HepG2 (cell line): ENCODE data around the gene TM9SF2. TPM values are rescaled to one million over a fixed set of nuclear protein-coding genes. Genes with fewer than 3 reads are reported as not detected.
A peak's percentile ranks its signal among the peaks of the same experiment; 100 is the strongest.

Source experiments
- ARNTL ChIP-seq: sonication (generic); formaldehyde crosslinking; IDR thresholded peaks from 2 replicates; pipeline ENCODE4 v1.4.0; 2020; ENCODE audit warnings: mild to moderate bottlenecking, missing genetic modification reagents
- BORCS8-MEF2B ChIP-seq: sonication (generic); formaldehyde crosslinking; IDR thresholded peaks from 2 replicates; pipeline ENCODE4 v1.8.0; 2022; ENCODE audit warnings: mild to moderate bottlenecking, missing genetic modification reagents
- CHD2 ChIP-seq: IDR thresholded peaks from 2 replicates; pipeline ENCODE4 v1.6.1; 2011; ENCODE audit warnings: low read depth, low read length, improper control_type of control experiment
- FLYWCH1 ChIP-seq: sonication (generic); formaldehyde crosslinking; IDR thresholded peaks from 2 replicates; pipeline ENCODE4 v1.8.1; 2023; ENCODE audit warnings: mild to moderate bottlenecking, missing genetic modification reagents
- FOXK1 ChIP-seq: sonication (generic); formaldehyde crosslinking; IDR thresholded peaks from 2 replicates; pipeline ENCODE4 v1.4.0; 2020; ENCODE audit warnings: low read depth, missing genetic modification reagents, borderline replicate concordance
- HIC2 ChIP-seq: sonication (generic); formaldehyde crosslinking; IDR thresholded peaks from 2 replicates; pipeline ENCODE4 v1.9.0; 2022; ENCODE audit warnings: low read depth, missing genetic modification reagents
- HNF1A ChIP-seq, 2 experiments: sonication (generic) in 1 of 2; formaldehyde crosslinking in 1 of 2; IDR thresholded peaks; 2 replicates each; pipeline versions ENCODE4 v1.4.0 to v1.6.1; 2016 to 2020; ENCODE audit warnings: borderline replicate concordance in 1 of 2, low read depth in 1 of 2, mild to moderate bottlenecking in 1 of 2, missing genetic modification reagents in 1 of 2
- IKZF1 ChIP-seq: fragments of 450-650 bp; IDR thresholded peaks from 2 replicates; pipeline ENCODE4 v1.7.1; 2016
- KMT2A ChIP-seq: sonication (generic); formaldehyde crosslinking; IDR thresholded peaks from 2 replicates; pipeline ENCODE4 v1.4.0; 2020; ENCODE audit warnings: missing genetic modification reagents
- NFE2L1 ChIP-seq: sonication (generic); formaldehyde crosslinking; IDR thresholded peaks from 2 replicates; pipeline ENCODE4 v1.4.0; 2020; ENCODE audit warnings: missing genetic modification reagents, mild to moderate bottlenecking, borderline replicate concordance
- PPARG ChIP-seq: conservative IDR thresholded peaks from 2 replicates; pipeline ENCODE4 v1.6.1; 2016; ENCODE audit warnings: missing biosample characterization, missing genetic modification reagents
- RBM22 ChIP-seq: fragments of 200-400 bp; formaldehyde crosslinking; optimal IDR thresholded peaks from 2 replicates; pipeline ENCODE3; 2017; ENCODE audit warnings: mild to moderate bottlenecking, low read length, moderate library complexity
- REXO4 ChIP-seq: sonication (generic); formaldehyde crosslinking; IDR thresholded peaks from 2 replicates; pipeline ENCODE4 v1.8.0; 2022; ENCODE audit warnings: missing genetic modification reagents, mild to moderate bottlenecking, borderline replicate concordance
- RFX3 ChIP-seq: IDR thresholded peaks from 2 replicates; pipeline ENCODE4 v1.6.1; 2016; ENCODE audit warnings: missing biosample characterization, missing genetic modification reagents
- TBX2 ChIP-seq: sonication (generic); formaldehyde crosslinking; IDR thresholded peaks from 2 replicates; pipeline ENCODE4 v1.5.0; 2020; ENCODE audit warnings: missing genetic modification reagents, mild to moderate bottlenecking, borderline replicate concordance
- TCF12 ChIP-seq, 2 experiments: fragments of 450-650 bp in 1 of 2; sonication (generic) in 1 of 2; formaldehyde crosslinking in 1 of 2; IDR thresholded peaks; 2 replicates each; pipeline versions ENCODE4 v1.6.1 to v1.8.0; 2017 to 2022; ENCODE audit warnings: antibody characterized with exemption in 1 of 2, mild to moderate bottlenecking in 1 of 2, missing genetic modification reagents in 1 of 2, moderate library complexity in 1 of 2
- TFAP4 ChIP-seq: sonication (generic); IDR thresholded peaks from 2 replicates; pipeline ENCODE4 v1.6.1; 2016; ENCODE audit warnings: low read depth, borderline replicate concordance
- ZBTB3 ChIP-seq: sonication (generic); formaldehyde crosslinking; IDR thresholded peaks from 2 replicates; pipeline ENCODE4 v1.4.0; 2020; ENCODE audit warnings: low read depth, mild to moderate bottlenecking, moderate library complexity, missing genetic modification reagents, borderline replicate concordance
- ZNF354B ChIP-seq: sonication (generic); formaldehyde crosslinking; IDR thresholded peaks from 2 replicates; pipeline ENCODE4 v1.8.0; 2022; ENCODE audit warnings: mild to moderate bottlenecking, missing genetic modification reagents
- ZNF569 ChIP-seq: sonication (generic); formaldehyde crosslinking; IDR thresholded peaks from 2 replicates; pipeline ENCODE4 v1.5.0; 2020; ENCODE audit warnings: mild to moderate bottlenecking, missing genetic modification reagents, moderate library complexity, borderline replicate concordance
- ZNF629 ChIP-seq: sonication (generic); formaldehyde crosslinking; conservative IDR thresholded peaks from 2 replicates; pipeline ENCODE4 v1.5.0; 2020; ENCODE audit warnings: missing genetic modification reagents
- ZNF644 ChIP-seq: IDR thresholded peaks from 2 replicates; pipeline ENCODE4 v1.6.1; 2016; ENCODE audit warnings: low read depth
- polyA plus RNA-seq, 8 experiments: library from polyadenylated mRNA; depleted of rRNA in 3 of 8; stranded (reverse) in 7 of 8; unstranded in 1 of 8; fragments of >200 nt; fragmentation: Illumina TruSeq in 4 of 8; extraction: Trizol in 4 of 8; gene quantifications; 2 replicates each; pipeline versions ENCODE4 v1.2.1 to v1.2.3, GENCODE V29; 2011 to 2016; ENCODE audit warnings: low read depth in 4 of 8, missing spikeins in 1 of 8, mixed read lengths in 1 of 8; ENCODE audit not compliant: insufficient read depth in 1 of 8
- total RNA-seq, 5 experiments: library from RNA; depleted of rRNA; stranded (reverse); fragments of >200 nt; fragmentation: Illumina TruSeq; extraction: Trizol; gene quantifications; 2 replicates each; pipeline ENCODE4 v1.2.3, GENCODE V29; 2016; ENCODE audit warnings: low read depth in 1 of 5

Gene TM9SF2
- total and polyA plus RNA-seq, 2 of the 13 experiments (the other 11 are each of a cell fraction or from before 2014, with no cell fraction given): 94.1 to 123 TPM

GRCh38 chr13:99605420-99606323 is 104.4 kb downstream of the TM9SF2 start (continued):
- TF ChIP-seq HNF1A (IDR thresholded peaks at IDR 0.05; ENCODE audit: low read depth) (peak; percentile 65), HNF1A (CRISPR knock-in tag; IDR thresholded peaks at IDR 0.05; ENCODE audit: borderline replicate concordance) (peak; percentile 57; the same call in 1 of the 2 replicates), NFE2L1 (CRISPR knock-in tag) (no peak), KMT2A (CRISPR knock-in tag) (0 out of 2 replicates have a peak, but pooled peaks have one; percentile 11), ZBTB3 (CRISPR knock-in tag) (no peak; the same call in 1 of the 2 replicates), TBX2 (CRISPR knock-in tag) (no peak), IKZF1 (no peak), ZNF644 (CRISPR knock-in tag) (peak; percentile 55; the same call in 1 of the 2 replicates), ZNF354B (no peak), PPARG (peak; percentile 51), ZNF629 (no peak), TCF12 (IDR thresholded peaks at IDR 0.05) (no peak), TCF12 (CRISPR knock-in tag; IDR thresholded peaks at IDR 0.05) (no peak), BORCS8-MEF2B (CRISPR knock-in tag) (peak; percentile 14; the same call in 1 of the 2 replicates), HIC2 (CRISPR knock-in tag) (peak; percentile 77), ARNTL (CRISPR knock-in tag) (0 out of 2 replicates have a peak, but pooled peaks have one; percentile 18), ZNF569 (CRISPR knock-in tag) (no peak), FLYWCH1 (CRISPR knock-in tag) (no peak), RFX3 (CRISPR knock-in tag) (no peak), REXO4 (CRISPR knock-in tag) (no peak), FOXK1 (CRISPR knock-in tag) (no peak), TFAP4 (peak; percentile 81; the same call in 1 of the 2 replicates), CHD2 (no peak), RBM22 (no peak)
